ENCODE data around the gene PHF21A.
"Not testable (repeated sequence)": the region's sequence is repeated elsewhere in the genome, so short reads cannot be mapped to it uniquely, and the experiment has no call there.

The PHF21A gene

DNA sequence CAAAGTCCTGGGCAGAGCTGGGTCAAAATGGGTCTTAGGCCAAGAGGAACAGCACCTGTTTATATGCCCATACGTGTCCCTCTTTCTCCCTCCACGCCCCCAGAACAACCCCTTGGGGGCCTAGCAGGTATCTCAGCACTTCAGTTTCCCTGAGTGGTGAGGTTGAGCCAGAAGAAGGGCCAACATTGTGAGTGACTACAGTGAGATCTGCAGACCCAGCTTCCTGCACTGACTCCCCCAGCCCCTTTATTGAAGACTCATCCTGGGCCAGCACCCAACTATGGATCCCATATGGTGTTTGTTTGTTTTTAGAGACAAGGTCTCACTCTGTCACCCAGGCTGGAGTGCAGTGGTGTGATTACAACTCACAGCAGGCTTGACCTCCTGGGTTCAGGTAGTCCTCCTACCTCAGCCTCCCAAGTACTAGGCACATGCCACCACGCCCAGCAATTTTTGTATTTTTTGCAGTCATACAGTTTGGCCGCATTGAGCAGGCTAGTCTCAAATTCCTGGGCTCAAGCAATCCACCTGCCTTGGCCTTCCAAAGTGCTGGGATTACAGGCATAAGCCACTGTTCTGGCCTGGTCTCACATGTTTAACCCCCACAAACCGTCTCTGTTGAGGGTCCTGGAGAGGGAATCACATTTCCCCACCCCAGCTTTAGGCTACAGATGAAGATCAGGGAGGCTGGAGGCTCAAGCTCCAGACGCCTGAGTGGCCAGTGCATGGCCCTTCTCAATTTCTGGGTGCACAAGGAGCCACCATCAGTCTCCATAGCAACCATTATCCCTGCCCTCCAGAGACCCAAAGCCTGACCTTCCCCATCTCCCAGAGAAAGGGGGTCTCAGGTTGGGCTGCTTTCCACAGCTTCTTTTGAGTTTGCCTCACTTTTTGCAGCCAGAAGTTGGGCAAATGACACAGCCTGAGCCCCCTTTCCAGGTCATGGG, 200.4 kb downstream of the PHF21A start:
- DNase-seq (ENCODE audit: low spot score), result no peak

DNA sequence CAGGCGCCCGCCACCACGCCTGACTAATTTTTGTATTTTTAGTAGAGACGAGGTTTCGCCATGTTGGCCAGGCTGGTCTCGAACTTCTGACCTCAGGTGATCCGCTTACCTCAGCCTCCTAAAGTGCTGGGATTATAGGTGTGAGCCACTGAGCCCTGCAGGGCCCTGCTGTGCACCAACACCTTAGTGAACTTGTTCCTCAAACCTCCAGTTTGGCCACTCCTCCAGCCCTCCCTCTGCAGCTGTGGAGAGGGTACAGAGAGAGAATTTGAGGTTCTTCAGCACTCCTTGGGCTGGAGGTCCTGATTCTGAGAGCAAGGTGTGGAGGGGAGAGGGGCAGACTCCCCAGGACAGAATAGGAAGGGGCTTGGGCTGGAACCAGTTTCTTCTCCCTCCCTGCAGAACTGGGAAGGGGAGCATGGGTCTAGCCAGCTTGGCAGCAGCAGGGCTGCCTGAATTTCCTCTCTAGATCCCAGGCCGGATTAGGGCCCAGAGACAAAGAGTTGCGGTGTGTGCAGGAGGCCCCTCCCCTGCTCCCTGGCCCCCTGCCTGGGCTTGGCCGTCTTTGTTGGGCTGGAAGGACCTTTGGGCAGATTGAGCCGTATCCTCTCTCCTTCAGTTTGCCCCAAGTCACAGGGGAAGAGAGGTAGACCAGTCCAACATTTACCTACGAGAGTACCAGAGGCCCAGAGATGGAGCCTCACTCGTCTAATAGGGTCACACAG, 201.3 kb downstream of the PHF21A start:
- DNase-seq (ENCODE audit: low spot score), result no peak

DNA sequence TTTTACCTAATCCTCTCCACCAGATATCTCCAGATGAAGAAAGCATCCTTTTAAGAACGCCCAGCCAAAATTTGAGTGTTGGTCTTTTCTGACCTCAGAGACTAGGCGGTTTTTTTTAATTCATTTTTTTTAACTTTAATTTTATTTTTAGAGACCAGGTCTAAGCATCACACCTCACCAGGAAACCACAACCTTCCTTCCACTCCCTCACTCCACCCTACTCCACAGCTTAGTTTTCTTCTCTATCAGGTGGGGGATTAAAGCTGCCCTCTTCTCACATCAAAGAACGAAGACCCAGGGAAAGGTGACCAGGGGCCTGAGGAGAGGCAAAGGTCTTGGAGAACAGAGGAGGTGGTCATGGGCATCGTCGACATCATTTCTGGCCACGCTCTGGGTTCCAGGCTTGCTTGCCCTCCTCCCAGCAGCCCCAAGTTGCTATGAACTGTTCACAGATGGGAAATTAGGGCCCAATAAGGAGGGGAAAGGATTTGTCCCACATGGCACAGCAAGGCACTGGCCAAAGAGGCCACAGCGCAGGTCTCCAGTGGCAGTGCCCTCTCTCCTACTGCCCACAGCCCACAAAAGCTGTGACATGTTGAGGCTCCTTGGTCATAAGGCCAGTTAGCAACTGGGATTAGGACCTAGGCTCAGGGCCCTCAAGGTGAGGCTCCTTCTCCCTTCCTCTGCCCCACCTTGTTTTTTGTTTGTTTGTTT, 202.1 kb downstream of the PHF21A start:
- no peak for DNase-seq (ENCODE audit: low spot score)

DNA sequence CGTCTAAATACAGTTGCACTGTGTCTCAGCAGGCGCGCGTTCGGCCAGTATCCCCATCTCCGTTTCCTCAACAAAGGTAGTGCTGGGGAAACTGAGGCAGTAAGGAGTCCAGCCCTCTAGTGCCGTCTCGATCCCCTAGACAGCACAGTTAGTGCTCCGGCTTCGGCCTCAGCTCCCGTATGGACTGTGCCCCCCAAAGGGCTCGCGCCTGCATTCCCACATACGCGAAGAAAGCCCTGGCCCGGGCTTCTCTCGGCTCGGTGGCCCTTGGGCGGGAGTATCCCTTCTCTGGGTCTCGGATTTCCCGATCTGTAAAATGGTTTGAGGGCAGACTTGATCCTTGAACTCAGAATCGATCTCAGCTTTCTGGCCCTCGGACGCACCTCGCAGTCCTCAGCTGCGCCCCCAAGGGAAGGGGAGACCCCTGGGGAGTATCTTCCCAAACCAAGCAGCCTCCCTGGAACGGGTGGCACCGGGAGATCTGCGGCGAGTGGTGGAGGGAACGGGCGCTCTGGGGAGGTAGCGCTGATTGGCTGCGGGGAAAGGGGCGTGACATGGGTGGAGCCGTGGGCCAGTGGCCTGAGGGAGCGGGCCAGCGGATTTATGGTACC, 202.8 kb downstream of the PHF21A start:
- DNase-seq (ENCODE audit: low spot score), result peak; percentile 90

DNA sequence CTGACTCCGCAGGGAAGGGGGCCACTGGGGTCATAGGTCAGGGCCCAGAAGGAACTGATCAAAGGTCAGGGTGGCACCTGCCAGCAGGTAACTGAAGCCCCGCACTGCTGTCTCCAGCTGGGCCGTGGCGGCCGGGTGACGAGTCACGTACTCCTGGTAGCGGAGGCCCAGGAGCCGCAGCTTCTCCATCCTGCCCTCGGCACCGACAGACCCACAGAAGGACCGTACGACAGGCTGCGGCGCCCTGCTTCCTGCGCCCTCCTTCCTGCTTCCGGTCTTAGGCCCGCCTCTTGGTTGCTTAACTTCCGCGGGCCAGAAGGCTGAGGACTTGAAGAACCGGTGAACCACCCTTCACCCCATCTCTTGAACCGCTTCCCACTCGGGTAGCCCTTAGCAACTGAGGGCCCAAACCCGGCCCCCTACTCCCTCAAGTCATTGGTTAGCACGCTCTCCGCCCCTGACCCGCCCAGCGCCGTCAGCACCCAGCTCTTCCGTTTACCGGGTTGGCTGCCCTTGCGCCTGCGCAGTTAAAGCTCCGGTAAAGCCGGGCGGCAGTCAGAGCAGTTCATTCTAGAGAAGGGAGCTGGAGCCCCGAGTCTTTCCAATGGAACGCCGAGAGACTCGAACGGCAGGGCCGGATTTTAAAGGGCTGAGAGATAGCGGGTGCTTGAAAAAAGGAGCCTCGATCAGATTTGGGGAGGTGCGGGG, 203.5 kb downstream of the PHF21A start, which contains the start of gene PEX16:
Gene PEX16, minus strand, starts transcription at position 255 of the 708 bp plus-strand sequence. Its CDS starts 66 bp downstream, at position 189.
- peak; percentile 95 for DNase-seq (ENCODE audit: low spot score)

DNA sequence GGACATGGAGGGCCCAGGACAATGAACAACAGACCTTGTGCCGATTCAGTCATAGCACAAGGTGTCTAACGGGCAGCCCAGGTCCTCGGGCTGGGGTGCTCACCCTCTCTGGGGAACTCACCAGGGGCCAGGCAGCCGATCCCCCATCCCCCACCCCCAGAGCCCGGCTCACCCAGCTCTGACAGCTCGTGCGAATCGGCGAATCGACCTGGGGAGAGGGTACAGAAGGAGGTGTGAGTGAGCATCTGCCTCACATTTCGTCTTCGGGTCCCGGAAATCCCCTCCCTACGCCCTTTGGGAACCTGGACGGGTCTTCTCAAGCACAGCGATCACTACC, 204.0 kb downstream of the PHF21A start:
- no peak for DNase-seq (ENCODE audit: low spot score)

DNA sequence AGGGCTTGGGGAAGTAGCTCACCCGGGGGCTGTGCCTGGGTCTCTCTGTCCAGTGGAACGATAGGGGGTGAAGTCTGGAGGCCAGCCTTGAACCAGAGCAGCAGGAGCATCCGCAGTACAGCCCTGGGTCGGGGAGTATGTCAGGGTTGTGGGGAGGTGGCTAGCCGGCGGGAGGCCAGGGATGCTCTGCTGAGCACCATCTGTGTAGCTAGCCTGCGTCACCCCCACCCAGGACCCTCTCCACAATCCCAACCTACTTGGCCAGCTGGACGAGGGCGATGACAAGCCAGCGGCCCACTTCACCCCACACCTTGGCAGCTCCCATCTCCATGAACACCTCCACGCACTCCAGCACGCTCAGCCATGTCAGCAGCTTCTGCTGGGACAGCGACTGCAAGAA, 205.8 kb downstream of the PHF21A start:
- DNase-seq (ENCODE audit: low spot score), result no peak

DNA sequence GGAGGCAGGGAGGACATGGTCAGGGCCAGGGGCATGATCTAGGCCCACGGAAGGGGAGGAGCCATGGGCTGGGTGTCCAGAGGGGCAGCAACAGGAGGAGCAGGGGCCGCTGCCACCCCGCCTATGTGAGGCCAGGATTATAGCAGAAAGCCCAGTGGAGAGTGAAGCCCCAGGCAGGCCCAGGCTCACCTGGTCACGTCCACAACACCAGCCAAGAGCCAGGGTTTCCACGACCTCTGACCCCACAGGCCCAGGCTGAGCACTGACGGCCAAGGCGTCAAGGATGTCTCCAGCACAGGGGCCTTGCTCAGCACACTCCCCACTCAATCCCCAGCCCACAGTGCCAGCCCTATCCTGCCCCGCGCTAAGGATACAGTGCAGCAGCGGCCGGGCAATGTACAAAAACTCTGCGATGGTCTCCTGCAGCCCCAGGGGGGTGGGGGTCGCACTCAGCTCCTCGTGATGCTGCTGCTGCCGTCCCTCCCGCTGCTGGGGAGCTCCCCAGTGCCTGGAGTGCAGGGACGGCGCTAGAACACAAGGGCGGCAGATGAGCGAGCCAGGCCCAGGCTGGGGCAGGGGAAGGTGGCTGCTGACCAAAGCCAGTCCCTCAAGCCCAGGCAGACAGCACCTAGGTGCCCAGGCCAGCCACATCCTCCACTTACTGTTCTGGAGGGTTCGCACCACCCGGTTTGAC, 207.2 kb downstream of the PHF21A start:
- DNase-seq (ENCODE audit: low spot score), result no peak

DNA sequence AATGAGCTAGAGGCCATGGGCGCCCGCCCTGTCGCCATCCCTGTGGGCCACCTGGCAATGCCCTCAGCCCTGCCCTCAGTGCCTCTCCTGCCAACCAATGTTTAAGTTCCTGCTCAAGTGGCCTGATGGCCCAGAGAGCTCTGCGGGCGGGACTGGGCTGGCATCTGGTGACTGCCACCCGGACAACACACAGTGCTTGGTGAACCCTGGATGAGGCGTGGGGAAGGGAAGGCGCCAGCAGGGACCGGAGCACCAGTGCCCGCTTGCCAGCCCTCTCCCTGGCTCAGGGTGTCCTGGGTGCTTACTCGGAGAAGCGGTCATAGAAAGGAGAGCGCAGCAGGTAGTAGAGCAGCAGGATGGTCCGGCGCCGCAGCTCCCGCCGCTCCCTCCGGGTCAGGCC, 207.7 kb downstream of the PHF21A start:
- DNase-seq (ENCODE audit: low spot score), result no peak

DNA sequence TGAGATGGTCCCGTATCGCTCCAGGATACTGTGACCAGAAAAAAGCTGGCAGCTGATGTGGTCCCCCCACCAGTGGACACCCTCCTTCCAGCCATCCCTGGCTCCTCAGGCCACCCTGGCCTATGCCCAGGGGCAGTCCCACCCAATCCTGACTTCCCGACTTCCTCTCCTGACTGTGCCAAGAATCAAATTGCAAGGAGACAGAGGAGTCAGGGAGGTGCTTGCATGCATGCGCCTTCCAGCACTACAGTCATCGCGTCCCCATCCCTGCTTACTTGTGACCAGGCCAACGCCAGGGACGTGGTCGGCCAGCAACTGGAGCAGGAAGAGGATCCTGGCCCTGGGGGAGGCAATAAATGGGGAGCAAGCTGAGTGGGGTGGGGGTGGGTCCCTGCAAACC, 210.6 kb downstream of the PHF21A start:
- no peak for DNase-seq (ENCODE audit: low spot score)

DNA sequence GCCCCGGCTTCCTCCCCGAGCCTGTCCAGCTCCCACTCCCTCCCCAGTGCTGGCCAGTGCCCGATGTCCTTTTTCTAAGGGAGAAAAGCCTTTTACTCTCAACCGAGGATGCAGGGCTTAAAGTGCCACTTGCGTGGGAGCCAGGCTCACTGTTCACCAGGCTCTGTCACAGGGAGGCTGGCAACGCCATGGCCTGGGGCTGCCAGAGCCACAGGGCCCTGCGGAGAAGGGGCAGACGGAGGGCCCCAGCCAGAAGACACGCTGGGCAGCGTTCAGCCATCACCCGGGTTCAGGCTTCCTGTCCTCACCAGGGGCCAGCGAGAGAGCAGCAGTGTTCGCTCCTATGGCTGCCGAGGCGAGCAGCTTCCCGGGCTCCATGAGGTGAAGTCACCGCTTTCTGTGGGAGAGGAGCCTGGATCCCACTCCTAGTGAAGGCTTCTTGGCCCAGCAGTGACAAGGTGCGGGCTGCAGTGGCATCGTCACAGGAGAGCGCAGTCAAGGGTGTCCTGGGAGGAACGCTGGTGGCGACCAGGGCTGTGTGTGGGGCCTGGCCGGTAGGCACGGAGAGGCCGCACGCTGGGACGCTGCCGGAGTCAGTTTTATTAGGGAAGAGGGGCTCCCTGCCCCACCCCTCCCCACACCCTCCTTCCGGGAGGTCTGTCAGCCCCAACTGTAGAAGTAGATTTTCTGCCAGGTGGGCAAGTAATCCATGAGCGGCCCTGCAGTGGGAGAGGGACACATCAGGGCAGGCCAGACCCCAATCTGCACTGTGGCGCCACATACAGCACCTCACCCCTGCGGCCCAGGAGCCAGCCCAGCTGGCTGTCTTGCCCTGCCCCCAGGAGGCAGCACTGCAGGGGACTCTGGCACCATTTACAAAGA, 211.4 kb downstream of the PHF21A start:
- DNase-seq (ENCODE audit: low spot score), result no peak

DNA sequence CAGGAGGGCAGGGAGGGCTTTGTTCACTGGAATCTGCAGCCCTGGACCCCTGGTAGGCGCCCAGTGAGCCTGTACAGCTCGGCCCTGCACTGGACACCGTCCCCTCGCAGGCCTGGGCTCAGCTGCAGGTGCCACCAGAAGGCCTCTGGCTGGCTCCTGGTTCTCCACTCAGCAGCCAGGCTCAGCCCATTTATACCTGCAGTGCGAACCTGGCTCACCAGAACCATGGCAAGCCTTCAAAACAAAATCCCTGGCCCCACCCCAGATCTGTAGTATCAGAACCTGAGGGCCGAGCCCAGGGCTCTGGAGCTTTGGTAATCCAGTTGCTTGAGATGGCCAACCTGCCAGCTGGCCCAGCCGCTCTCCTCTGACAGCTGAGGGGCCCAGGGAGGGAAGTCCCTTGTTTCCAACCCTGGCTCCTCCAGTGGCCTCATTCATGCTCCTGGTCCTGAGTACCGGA, 213.3 kb downstream of the PHF21A start:
- DNase-seq (ENCODE audit: low spot score), result no peak

DNA sequence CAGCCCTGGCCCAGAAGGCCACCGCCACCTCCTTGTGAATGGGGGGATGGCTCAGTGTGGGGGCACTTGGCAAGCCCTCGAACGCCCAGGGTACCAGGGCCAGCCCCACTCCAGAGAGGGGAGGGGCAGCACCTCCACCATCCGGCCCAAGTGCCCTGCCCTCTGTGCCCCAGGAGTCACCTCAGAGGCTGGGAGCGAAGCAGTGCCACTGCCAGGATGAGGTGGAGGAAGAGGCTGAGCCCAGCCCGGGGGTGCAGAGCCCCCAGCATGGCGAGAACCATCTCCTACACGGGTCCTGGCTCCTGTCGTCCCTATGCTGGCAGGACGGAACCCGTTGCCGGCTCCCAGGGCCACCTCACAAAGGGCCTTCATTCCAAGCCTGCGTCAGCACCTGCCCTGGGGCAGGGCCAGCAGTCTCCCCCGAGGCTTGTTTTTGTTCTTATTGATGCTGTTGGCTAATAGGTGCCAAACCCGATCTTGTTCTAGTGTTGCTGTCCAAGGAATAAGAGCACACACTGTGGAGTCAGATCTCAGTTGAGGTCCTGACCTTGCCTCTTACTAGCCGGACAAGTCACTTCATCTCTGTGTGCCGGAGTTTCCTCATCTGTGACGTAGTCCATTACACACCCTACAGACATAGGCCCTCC, 214.2 kb downstream of the PHF21A start, which contains the start of gene FREY1:
Gene FREY1, minus strand, starts transcription at position 307 of the 647 bp plus-strand sequence. Its CDS starts 26 bp downstream, at position 281.
- DNase-seq (ENCODE audit: low spot score), result no peak

DNA sequence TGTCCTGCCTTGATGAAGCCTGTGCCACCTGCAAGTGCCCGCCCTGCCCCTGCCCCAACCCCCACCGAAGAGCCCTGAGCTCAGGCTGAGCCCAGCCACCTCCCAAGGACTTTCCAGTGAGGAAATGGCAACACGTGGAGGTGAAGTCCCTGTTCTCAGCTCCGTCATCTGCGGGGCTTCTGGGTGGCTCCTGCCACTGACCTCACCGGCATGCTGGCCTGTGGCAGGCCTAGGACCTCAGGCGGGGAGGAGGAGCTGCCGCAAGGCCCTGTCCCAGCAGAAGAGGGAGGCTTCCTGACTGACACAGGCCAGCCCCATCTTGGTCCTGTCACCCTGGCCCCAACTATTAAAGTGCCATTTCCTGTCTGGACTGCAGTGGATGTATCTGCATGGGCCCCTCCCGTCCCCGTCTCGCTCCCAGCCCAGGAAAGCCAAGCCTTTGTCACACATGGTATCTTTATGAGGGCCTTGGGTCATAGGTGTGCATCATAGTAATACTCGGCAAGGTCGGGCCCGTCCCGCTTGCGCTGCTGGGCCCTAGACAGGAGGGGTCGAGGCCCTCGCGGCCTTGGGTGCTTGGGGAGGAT, 215.1 kb downstream of the PHF21A start:
- no peak for DNase-seq (ENCODE audit: low spot score)

DNA sequence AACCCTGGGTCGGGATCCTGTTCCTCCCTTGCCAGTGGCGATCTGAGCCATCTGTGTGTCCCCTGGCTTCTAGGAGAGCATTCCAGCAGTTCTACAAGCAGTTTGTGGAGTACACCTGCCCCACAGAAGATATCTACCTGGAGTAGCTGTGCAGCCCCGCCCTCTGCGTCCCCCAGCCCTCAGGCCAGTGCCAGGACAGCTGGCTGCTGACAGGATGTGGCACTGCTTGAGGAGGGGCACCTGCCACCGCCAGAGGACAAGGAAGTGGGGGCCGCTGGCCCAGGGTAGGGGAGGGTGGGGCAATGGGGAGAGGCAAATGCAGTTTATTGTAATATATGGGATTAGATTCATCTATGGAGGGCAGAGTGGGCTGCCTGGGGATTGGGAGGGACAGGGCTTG, 215.7 kb downstream of the PHF21A start:
- DNase-seq (ENCODE audit: low spot score), result not testable (repeated sequence)

DNA sequence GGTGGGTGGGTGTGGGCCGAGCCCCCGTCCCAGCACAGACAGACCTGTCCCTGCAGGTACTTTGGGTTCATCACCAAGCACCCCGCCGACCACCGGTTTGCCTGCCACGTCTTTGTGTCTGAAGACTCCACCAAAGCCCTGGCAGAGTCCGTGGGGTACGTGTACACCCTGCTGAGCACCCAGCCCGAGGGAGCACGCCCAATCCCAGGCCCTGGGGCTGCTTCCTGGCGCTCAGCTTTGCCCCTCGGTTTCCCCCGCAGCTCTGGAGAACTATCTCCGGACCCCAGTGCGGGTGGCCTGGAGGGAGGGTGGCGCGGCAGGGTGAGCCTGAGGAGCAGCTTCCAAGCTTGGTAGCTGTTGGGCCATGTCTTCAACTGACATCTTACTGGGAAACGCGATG, 216.2 kb downstream of the PHF21A start:
- DNase-seq (ENCODE audit: low spot score), result no peak

DNA sequence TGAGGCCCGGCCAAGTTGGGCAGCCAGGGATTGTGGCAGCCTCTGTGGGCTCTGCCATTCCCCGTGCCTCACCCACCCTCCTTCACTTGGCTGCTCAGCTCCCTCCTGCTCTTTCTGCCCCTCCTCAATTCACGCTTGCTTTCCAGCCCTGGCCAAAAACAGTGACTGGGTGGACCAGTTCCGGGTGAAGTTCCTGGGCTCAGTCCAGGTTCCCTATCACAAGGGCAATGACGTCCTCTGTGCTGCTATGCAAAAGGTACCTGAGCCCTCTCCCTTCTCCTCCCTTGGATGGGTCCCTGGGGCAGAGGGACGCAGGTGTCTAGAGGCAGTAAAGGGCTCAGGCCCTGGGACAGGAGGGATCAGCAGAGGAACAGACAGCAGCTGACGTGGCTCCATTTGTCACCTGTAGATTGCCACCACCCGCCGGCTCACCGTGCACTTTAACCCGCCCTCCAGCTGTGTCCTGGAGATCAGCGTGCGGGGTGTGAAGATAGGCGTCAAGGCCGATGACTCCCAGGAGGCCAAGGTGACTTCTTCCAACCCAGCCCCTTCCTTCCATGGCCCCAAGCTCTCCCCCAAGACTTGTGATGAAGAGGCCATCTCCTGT, 216.8 kb downstream of the PHF21A start:
- DNase-seq (ENCODE audit: low spot score), result no peak

Data from D341Med (cell line).